ENCODE measurements around the gene KRTAP19-2.

DNA sequence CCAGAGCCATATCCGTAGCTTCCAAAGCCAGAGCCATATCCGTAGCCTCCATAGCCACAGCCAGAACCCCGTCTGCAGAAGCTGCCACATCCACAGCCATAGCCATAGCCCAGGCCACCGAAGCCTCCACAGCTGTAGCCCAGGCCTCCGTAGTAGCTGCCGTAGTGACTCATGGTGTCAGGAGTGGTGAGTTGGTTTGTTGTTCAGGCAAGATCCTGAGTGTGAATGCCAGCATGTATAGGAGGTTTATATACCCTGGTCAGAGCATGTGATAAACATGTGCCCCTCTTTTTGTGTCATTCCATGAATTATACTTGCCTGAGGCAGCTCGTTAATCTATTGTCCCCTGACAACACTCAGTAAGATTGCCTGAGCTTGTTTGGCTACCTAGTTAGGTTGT is 7.1 kb downstream of the KRTAP19-2 start, which contains the start of gene KRTAP19-1:
- TF ChIP-seq, protein P1, sequence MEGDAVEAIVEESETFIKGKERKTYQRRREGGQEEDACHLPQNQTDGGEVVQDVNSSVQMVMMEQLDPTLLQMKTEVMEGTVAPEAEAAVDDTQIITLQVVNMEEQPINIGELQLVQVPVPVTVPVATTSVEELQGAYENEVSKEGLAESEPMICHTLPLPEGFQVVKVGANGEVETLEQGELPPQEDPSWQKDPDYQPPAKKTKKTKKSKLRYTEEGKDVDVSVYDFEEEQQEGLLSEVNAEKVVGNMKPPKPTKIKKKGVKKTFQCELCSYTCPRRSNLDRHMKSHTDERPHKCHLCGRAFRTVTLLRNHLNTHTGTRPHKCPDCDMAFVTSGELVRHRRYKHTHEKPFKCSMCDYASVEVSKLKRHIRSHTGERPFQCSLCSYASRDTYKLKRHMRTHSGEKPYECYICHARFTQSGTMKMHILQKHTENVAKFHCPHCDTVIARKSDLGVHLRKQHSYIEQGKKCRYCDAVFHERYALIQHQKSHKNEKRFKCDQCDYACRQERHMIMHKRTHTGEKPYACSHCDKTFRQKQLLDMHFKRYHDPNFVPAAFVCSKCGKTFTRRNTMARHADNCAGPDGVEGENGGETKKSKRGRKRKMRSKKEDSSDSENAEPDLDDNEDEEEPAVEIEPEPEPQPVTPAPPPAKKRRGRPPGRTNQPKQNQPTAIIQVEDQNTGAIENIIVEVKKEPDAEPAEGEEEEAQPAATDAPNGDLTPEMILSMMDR (IDR thresholded peaks at IDR 0.05), result no peak
- TF ChIP-seq POLR2A (IDR thresholded peaks at IDR 0.05), result no peak
